CD4-positive, CD25-positive, alpha-beta regulatory T cell (primary cell): Measurements from ENCODE around the gene SPDYE3. TPM values are rescaled to one million over a fixed set of nuclear protein-coding genes. Genes with fewer than 3 reads are reported as not detected.
"Not testable (repeated sequence)": the region's sequence is repeated elsewhere in the genome, so short reads cannot be mapped to it uniquely, and the experiment has no call there.

ENCODE experiments used
- ATAC-seq, 2 donors: fragments of 150-1000 bp; cut with Tn5 transposase; one replicate each; pipeline ENCODE4 v1.10.0; 2021; ENCODE audit warnings: low read depth in 2 of 2, moderate number of reproducible peaks in 2 of 2, moderate library complexity in 1 of 2
- DNase-seq, 3 donors: peaks; one replicate each; pipeline versions ENCODE4 v3.0.0 to v3.0.0-alpha.2; 2012 to 2022; ENCODE audit warnings: mixed read lengths in 1 of 3
- H3K27ac ChIP-seq: one replicate; pipeline ENCODE4 v1.7.0; 2013; ENCODE audit warnings: mild to moderate bottlenecking, low read length; ENCODE audit not compliant: insufficient read depth, poor library complexity, severe bottlenecking
- H3K27me3 ChIP-seq: one replicate; pipeline ENCODE4 v1.7.0; 2013; ENCODE audit warnings: low read length; ENCODE audit not compliant: control insufficient read depth, insufficient read depth
- H3K36me3 ChIP-seq: one replicate; pipeline ENCODE4 v1.7.0; 2013; ENCODE audit warnings: mild to moderate bottlenecking, low read length, moderate library complexity; ENCODE audit not compliant: control insufficient read depth, insufficient read depth
- H3K4me1 ChIP-seq: 2 replicates; pipeline ENCODE4 v1.7.0; 2013; ENCODE audit warnings: mild to moderate bottlenecking, low read length; ENCODE audit not compliant: insufficient read depth, control insufficient read depth, poor library complexity, severe bottlenecking
- H3K4me3 ChIP-seq: one replicate; pipeline ENCODE4 v1.7.0; 2013; ENCODE audit warnings: low read depth, mild to moderate bottlenecking, low read length, moderate library complexity
- H3K9me3 ChIP-seq, 2 experiments: 1 replicate in 1 of 2; 2 replicates in 1 of 2; pipeline ENCODE4 v1.7.0; 2013; ENCODE audit warnings: low read length in 2 of 2, mild to moderate bottlenecking in 1 of 2, moderate library complexity in 1 of 2; ENCODE audit not compliant: control insufficient read depth in 2 of 2
- H3K27ac Mint-ChIP-seq, 3 donors: one replicate each; pipeline ENCODE4 v1.8.0; 2020 to 2022; ENCODE audit warnings: mild to moderate bottlenecking in 3 of 3, mixed read lengths in 3 of 3, moderate library complexity in 2 of 3
- H3K27me3 Mint-ChIP-seq: one replicate; pipeline ENCODE4 v1.8.0; 2022; ENCODE audit warnings: mild to moderate bottlenecking, mixed read lengths
- H3K36me3 Mint-ChIP-seq: one replicate; pipeline ENCODE4 v1.8.0; 2020; ENCODE audit warnings: mixed read lengths
- H3K4me1 Mint-ChIP-seq, 4 donors: one replicate each; pipeline ENCODE4 v1.8.0; 2020 to 2022; ENCODE audit warnings: mixed read lengths in 4 of 4, mild to moderate bottlenecking in 1 of 4
- H3K4me3 Mint-ChIP-seq, 4 donors: one replicate each; pipeline ENCODE4 v1.8.0; 2020 to 2022; ENCODE audit warnings: mild to moderate bottlenecking in 4 of 4, mixed read lengths in 4 of 4, moderate library complexity in 3 of 4
- H3K9me3 Mint-ChIP-seq, 7 donors: one replicate each; pipeline ENCODE4 v1.8.0; 2020 to 2022; ENCODE audit warnings: mixed read lengths in 7 of 7, mild to moderate bottlenecking in 3 of 7, moderate library complexity in 2 of 7
- polyA plus RNA-seq, 4 donors: library from polyadenylated mRNA; unstranded; fragments of 300-500 nt; fragmentation: Illumina TruSeq; gene quantifications; one replicate each; pipeline ENCODE4 v1.2.3, GENCODE V29; 2021
- total RNA-seq: library from RNA; stranded (reverse); gene quantifications from one replicate; pipeline ENCODE4 v1.2.3, GENCODE V29; 2022

The SPDYE3 gene
- total and polyA plus RNA-seq, 5 donors from 2014 or later: 4.5 to 7.2 (median 6.1) TPM; not detected in 1

DNA sequence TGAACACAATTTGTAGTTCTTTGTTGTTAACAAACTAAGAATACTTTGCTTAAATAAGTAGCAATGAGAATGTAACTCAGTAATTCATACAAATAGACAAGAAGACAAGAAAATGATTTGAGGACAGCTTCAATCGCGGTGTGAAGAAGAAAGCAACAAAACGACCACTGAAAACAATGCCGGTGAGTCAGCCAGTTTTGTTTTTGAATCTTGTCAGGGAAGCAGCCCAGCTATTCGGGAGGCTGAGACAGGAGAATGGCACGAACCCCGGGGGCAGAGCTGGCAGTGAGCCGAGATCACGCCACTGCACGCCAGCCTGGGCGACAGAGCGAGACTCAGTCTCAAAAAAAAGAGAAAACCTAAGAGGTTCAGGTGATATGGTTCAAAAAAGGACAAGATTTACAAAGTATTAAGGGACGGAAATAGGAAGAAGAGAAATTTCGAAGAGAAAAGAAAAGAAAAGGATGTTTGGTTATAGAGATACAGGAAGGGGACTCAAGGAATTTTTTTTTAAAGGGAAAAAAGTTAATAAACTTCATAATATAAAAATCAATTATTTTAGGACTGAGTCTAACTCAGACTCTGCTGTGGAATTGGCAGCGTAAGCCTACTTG lies 30.7 kb downstream of the SPDYE3 start:
- H3K27ac ChIP-seq, H3K4me3 ChIP-seq, H3K4me1 ChIP-seq, H3K27me3 ChIP-seq, H3K9me3 Mint-ChIP-seq, H3K9me3 ChIP-seq, DNase-seq, H3K27ac Mint-ChIP-seq, ATAC-seq, H3K27me3 Mint-ChIP-seq: not testable (repeated sequence)
- Mint-ChIP-seq H3K4me1 (peaks cover 4 to 43% (median 15%) of the 10 kb centered on the region in 4 donors), H3K36me3 (peaks cover 11% of the 10 kb centered on the region), H3K4me3 (peak overlapping the region; percentile 31 to 80 (median 54))
- H3K36me3 ChIP-seq: peaks cover 12% of the 10 kb centered on the region

DNA sequence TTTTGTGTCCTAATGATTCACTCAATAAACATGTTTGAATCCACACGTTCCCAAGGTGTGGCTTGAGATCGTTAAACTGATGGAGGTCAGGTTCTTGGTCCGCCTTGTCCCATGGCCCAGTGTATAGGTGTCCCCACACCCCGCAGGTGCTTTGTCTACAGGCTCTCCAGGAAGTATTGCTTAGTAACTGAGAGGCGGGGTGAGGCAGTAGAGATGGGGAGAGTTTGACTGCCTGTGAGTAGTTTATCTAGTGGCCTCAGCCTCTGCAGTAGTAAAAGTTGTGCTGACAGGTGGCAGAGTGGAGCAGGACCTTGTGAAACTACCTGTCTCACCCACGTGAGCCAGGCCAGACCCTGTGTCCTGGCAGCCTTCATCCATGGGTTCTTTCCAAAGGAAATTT lies 33.8 kb downstream of the SPDYE3 start:
- H3K27me3 ChIP-seq, H3K27me3 Mint-ChIP-seq, ATAC-seq, H3K27ac ChIP-seq, H3K9me3 ChIP-seq, H3K4me3 ChIP-seq, H3K9me3 Mint-ChIP-seq: not testable (repeated sequence)
- peak overlapping the region in 2 of 4 donors; percentile 5 to 51 for H3K4me3 Mint-ChIP-seq
- peaks cover 14% of the 10 kb centered on the region for H3K36me3 Mint-ChIP-seq
- Histone ChIP-seq H3K4me1 (peaks cover 17% of the 10 kb centered on the region), H3K36me3 (peaks cover 12% of the 10 kb centered on the region)
- peak overlapping the region in 2 of 3 donors; percentile 73 to 82 for H3K27ac Mint-ChIP-seq
- peaks cover 0 to 44% (median 20%) of the 10 kb centered on the region in 4 donors for H3K4me1 Mint-ChIP-seq
- DNase-seq: peak in 1 of 3 donors; percentile 32

DNA sequence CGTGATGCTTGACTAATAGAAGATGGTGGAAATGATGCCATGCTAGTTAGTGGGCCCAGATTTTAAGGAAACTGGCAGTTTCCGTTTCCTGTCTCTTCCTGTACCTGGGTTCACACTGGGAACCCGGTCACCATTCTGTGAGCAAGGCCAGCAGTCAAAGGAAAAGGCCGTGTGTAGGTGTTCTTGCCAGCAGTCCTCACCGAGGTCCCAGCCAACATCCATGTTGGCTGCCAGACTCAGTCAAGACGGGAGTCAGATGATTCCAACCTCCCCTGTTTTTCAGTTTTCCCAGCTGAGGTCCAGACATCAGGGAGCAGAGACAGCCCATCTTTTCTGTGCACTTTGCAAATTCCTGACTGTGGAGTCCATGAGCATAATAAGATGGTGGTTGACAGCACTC lies 35.3 kb downstream of the SPDYE3 start:
- peaks cover 27% of the 10 kb centered on the region for H3K36me3 ChIP-seq
- no peaks in the 10 kb centered on the region for H3K27me3 ChIP-seq
- H3K4me3 ChIP-seq: no peak overlapping the region
- H3K27ac ChIP-seq: peak overlapping the region; percentile 33
- no peaks in the 10 kb centered on the region for H3K9me3 Mint-ChIP-seq
- H3K9me3 ChIP-seq: no peaks in the 10 kb centered on the region
- H3K27me3 Mint-ChIP-seq: no peaks in the 10 kb centered on the region
- peak overlapping the region in 2 of 3 donors; percentile 82 to 87 for H3K27ac Mint-ChIP-seq
- DNase-seq (no peak), ATAC-seq (no peak)
- H3K4me1 ChIP-seq: peaks cover 17% of the 10 kb centered on the region
- H3K36me3 Mint-ChIP-seq: peaks cover 23% of the 10 kb centered on the region
- no peak overlapping the region for H3K4me3 Mint-ChIP-seq
- peaks cover 0 to 37% (median 21%) of the 10 kb centered on the region in 4 donors for H3K4me1 Mint-ChIP-seq

DNA sequence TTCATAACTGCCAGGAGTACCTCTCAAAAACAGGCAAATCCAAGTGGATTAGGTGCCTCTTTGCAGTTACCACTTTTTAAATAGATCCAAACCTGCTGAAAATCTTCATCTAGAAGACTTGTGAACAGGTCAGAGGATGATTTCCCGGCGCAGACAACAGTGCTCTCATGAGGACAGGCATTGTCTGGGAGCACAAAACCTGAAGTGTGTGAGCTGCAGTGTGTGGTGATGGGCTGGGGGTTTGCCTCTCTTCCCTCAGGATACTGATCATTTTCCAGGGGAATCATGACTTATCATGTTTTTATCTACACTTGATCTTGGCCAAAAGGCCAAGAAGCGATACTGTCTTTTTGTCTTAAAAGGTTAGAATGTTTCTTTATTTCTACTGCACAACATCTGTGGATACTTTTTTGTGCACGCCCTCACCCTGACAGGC lies 36.6 kb downstream of the SPDYE3 start:
- not testable (repeated sequence) for ATAC-seq, H3K9me3 ChIP-seq, H3K27me3 Mint-ChIP-seq, H3K4me3 ChIP-seq, DNase-seq, H3K27me3 ChIP-seq, H3K9me3 Mint-ChIP-seq
- peak overlapping the region; percentile 91 to 99 (median 97) for H3K27ac Mint-ChIP-seq
- peaks cover 17% of the 10 kb centered on the region for H3K4me1 ChIP-seq
- H3K36me3 ChIP-seq: peaks cover 28% of the 10 kb centered on the region
- peak overlapping the region in 3 of 4 donors; percentile 55 to 85 (median 80) for H3K4me3 Mint-ChIP-seq
- peaks cover 0 to 29% (median 23%) of the 10 kb centered on the region in 4 donors for H3K4me1 Mint-ChIP-seq
- H3K27ac ChIP-seq: peak overlapping the region; percentile 95
- peaks cover 23% of the 10 kb centered on the region for H3K36me3 Mint-ChIP-seq

DNA sequence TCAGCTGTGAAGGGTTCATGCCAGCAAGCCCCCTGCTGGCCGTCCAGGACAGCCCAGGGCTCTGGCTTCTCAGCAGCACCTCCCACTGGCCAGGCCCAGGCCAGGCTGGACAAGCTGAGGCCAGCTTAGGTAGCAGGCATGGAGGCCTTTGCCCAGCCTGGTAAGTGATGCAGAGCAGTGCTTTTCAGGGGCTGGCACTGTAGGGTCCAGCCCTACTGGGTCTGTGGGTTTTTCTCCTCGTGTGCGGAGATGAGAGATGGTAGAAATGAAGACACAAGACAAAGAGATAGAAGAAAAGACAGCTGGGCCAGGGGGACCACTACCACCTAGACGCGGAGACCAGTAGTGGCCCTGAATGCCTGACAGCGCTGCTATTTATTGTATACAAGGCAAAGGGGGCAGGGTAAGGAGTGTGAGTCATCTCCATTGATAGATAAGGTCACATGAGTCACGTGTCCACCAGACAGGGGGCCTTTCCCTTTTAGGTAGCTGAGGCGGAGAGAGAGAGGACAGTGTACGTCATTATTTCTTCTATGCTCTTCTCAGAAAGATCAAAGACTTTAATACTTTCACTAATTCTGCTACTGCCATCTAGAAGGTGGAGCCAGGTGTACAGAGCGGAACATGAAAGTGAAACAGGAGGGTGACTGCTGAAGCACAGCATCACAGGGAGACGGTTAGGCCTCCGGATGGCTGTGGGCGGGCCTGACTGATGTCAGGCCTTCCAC lies 37.2 kb downstream of the SPDYE3 start:
- H3K9me3 ChIP-seq, H3K27me3 ChIP-seq, H3K27me3 Mint-ChIP-seq, H3K9me3 Mint-ChIP-seq: not testable (repeated sequence)
- peak overlapping the region; percentile 23 to 85 (median 55) for H3K4me3 Mint-ChIP-seq
- peaks cover 23% of the 10 kb centered on the region for H3K36me3 Mint-ChIP-seq
- peaks cover 0 to 28% (median 23%) of the 10 kb centered on the region in 4 donors for H3K4me1 Mint-ChIP-seq
- Histone ChIP-seq H3K4me1 (peaks cover 17% of the 10 kb centered on the region), H3K36me3 (peaks cover 32% of the 10 kb centered on the region), H3K4me3 (peak overlapping the region; percentile 37), H3K27ac (peak overlapping the region; percentile 95)
- ATAC-seq: peak; percentile 80 to 83
- peak overlapping the region; percentile 91 to 99 (median 97) for H3K27ac Mint-ChIP-seq
- peak; percentile 87 to 96 (median 93) for DNase-seq

DNA sequence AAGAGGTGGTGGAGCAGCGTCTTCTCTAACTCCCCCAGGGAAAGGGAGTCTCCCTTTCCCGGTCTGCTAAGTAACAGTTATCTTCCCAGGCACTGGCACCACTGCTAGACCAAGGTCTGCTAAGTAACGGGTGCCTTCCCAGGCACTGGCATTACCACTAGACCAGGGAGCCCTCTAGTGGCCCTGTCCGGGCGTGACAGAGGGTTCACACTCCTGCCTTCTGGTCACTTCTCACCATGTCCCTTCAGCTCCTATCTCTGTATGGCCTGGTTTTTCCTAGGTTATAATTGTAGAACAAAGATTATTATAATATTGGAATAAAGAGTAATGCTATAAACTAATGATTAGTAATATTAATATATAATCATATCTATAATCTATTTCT lies 37.8 kb downstream of the SPDYE3 start:
- Histone ChIP-seq H3K4me1 (peaks cover 17% of the 10 kb centered on the region), H3K27ac (peak overlapping the region; percentile 83), H3K36me3 (peaks cover 36% of the 10 kb centered on the region)
- Mint-ChIP-seq H3K27ac (peak overlapping the region; percentile 91 to 99 (median 97)), H3K4me1 (peaks cover 0 to 31% (median 23%) of the 10 kb centered on the region in 4 donors), H3K36me3 (peaks cover 23% of the 10 kb centered on the region), H3K4me3 (peak overlapping the region; percentile 23 to 85 (median 55))
- H3K27me3 Mint-ChIP-seq, H3K9me3 Mint-ChIP-seq, H3K4me3 ChIP-seq, H3K27me3 ChIP-seq, H3K9me3 ChIP-seq: not testable (repeated sequence)
- ATAC-seq: peak; percentile 30 to 44
- DNase-seq: peak; percentile 57 to 64 (median 57)

GRCh38 chr7:100346921-100347320 lies 39.4 kb downstream of the SPDYE3 start:
- DNase-seq (no peak), ATAC-seq (no peak)
- H3K36me3 ChIP-seq: peaks cover 42% of the 10 kb centered on the region
- Mint-ChIP-seq H3K36me3 (peaks cover 17% of the 10 kb centered on the region), H3K4me3 (no peak overlapping the region), H3K4me1 (peaks cover 0 to 30% (median 19%) of the 10 kb centered on the region in 4 donors), H3K27ac (peak overlapping the region in 1 of 3 donors; percentile 52), H3K9me3 (no peaks in the 10 kb centered on the region), H3K27me3 (no peaks in the 10 kb centered on the region)
- H3K9me3 ChIP-seq: no peaks in the 10 kb centered on the region
- no peak overlapping the region for H3K27ac ChIP-seq
- peaks cover 17% of the 10 kb centered on the region for H3K4me1 ChIP-seq
- no peaks in the 10 kb centered on the region for H3K27me3 ChIP-seq
- H3K4me3 ChIP-seq: no peak overlapping the region
